OCI-LY7 (cell line): ENCODE results near the gene PRRT4. TPM values are rescaled to one million over a fixed set of nuclear protein-coding genes. Genes with fewer than 3 reads are reported as not detected.

ENCODE experiments used
- BruUV-seq: library from RNA; stranded (reverse); fragments of 400-500 nt; replicated peaks from 2 replicates; lab custom pipeline; 2021; lab: Mats Ljungman, UMichigan
- CTCF ChIA-PET: fragments of 300-600 bp; sonication (Branson Sonifier 250); formaldehyde crosslinking; loops from one replicate; lab custom pipeline; 2022; ENCODE audit warnings: antibody characterized with exemption; ENCODE audit not compliant: unreplicated experiment; lab: Charles Lee
- POLR2A ChIA-PET: fragments of 300-600 bp; sonication (Branson Sonifier 250); formaldehyde crosslinking; loops from one replicate; lab custom pipeline; 2022; ENCODE audit warnings: antibody characterized with exemption; lab: Charles Lee
- DNase-seq: peaks from one replicate; pipeline ENCODE4 v3.0.0-alpha.2; 2015; ENCODE audit warnings: low spot score
- H2AFZ ChIP-seq: fragments of 200-600 bp; sonication (generic), shearing (Covaris generic); 2 replicates; pipeline ENCODE4 v1.6.1; 2014; ENCODE audit warnings: mild to moderate bottlenecking, antibody characterized with exemption, low read length, moderate library complexity
- H3K27ac ChIP-seq: fragments of 200-600 bp; sonication (generic); 2 replicates; pipeline ENCODE4 v1.5.1; 2014; ENCODE audit warnings: mixed run types, low read depth, mild to moderate bottlenecking, moderate library complexity, low read length, inconsistent platforms; ENCODE audit not compliant: poor library complexity, severe bottlenecking
- H3K36me3 ChIP-seq: fragments of 200-600 bp; sonication (generic); 2 replicates; pipeline ENCODE4 v1.6.1; 2014; ENCODE audit warnings: mild to moderate bottlenecking, antibody characterized with exemption, low read length, moderate library complexity, mixed read lengths; ENCODE audit not compliant: insufficient read depth
- H3K4me1 ChIP-seq: fragments of 200-600 bp; sonication (generic); 2 replicates; pipeline ENCODE4 v1.5.1; 2014; ENCODE audit warnings: mild to moderate bottlenecking, low read length; ENCODE audit not compliant: insufficient read depth, poor library complexity, severe bottlenecking
- H3K4me2 ChIP-seq: fragments of 200-600 bp; sonication (generic); 2 replicates; pipeline ENCODE4 v1.6.1; 2014; ENCODE audit warnings: mild to moderate bottlenecking, low read length
- H3K4me3 ChIP-seq: fragments of 200-600 bp; sonication (generic); 2 replicates; pipeline ENCODE4 v1.5.1; 2014; ENCODE audit warnings: mild to moderate bottlenecking, low read depth, low read length; ENCODE audit not compliant: poor library complexity, severe bottlenecking
- H3K79me2 ChIP-seq: fragments of 200-600 bp; sonication (generic); 2 replicates; pipeline ENCODE4 v1.6.1; 2016; ENCODE audit warnings: low read depth, mild to moderate bottlenecking, low read length, moderate library complexity, mixed read lengths; ENCODE audit not compliant: insufficient read depth
- H3K9me2 ChIP-seq: fragments of 200-600 bp; sonication (generic); 2 replicates; pipeline ENCODE4 v1.6.1; 2016; ENCODE audit warnings: mild to moderate bottlenecking, low read length, mixed read lengths; ENCODE audit not compliant: insufficient read depth
- H3K9me3 ChIP-seq: fragments of 200-600 bp; sonication (generic); 2 replicates; pipeline ENCODE4 v1.6.1; 2014; ENCODE audit warnings: mild to moderate bottlenecking, mixed run types, low read length, mixed read lengths
- H4K20me1 ChIP-seq: fragments of 200-600 bp; sonication (generic); 2 replicates; pipeline ENCODE4 v1.6.1; 2014; ENCODE audit warnings: mild to moderate bottlenecking, antibody characterized with exemption, low read length, moderate library complexity, mixed read lengths; ENCODE audit not compliant: insufficient read depth
- EZH2phosphoT487 ChIP-seq: fragments of 200-600 bp; sonication (generic); IDR thresholded peaks from 2 replicates; pipeline ENCODE4 v1.6.1; 2018; ENCODE audit warnings: low read depth, borderline replicate concordance, mild to moderate bottlenecking, mixed run types, antibody characterized with exemption, low read length, moderate library complexity, mixed read lengths
- intact Hi-C: fragments of 100-400 bp; cut with micrococcal nuclease; formaldehyde crosslinking; loops from one replicate; pipeline ENCODE4 v1.10.0; 2022; ENCODE audit not compliant: unreplicated experiment
- total RNA-seq, 2 experiments: library from RNA; depleted of rRNA in 1 of 2; stranded (reverse); fragments of >200 nt in 1 of 2; shearing (Covaris generic) in 1 of 2; gene quantifications; 2 replicates each; pipeline ENCODE4 v1.2.3, GENCODE V29; 2014 to 2022
- TF ChIP-seq, protein P1 (sequence below): fragments of 200-600 bp; sonication (generic); conservative IDR thresholded peaks from 2 replicates; pipeline ENCODE4 v1.5.1; 2014; ENCODE audit warnings: mild to moderate bottlenecking, antibody characterized with exemption, low read length, moderate library complexity, mixed read lengths

The PRRT4 gene
- total RNA-seq, 2 experiments from 2014 or later: not detected

DNA sequence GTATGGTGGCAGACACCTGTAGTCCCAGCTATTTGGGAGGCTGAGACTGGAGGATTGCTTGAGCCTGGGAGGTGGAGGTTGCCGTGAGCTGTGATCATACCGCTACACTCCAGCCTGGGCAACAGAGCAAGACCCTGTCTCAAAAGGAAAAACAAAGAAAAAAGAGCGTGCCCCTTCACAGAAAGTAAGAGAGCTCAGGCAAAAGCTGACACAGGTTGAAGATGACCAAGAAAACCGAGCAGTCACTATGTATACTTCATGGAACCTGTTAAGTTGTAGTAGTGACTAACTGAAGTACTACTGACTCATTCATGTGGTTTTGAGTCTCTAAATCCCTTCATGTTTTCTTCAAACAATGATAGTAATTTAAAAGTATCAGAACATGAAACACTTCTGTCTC lies 1.2 kb upstream of the PRRT4 start:
- ChIA-PET CTCF (no interaction called here), POLR2A (no interaction called here)
- intact Hi-C loops: no loop called here
- H3K27ac ChIP-seq: no peak overlapping the region
- H3K4me1 ChIP-seq: no peaks in the 10 kb centered on the region
- no peak overlapping the region for H3K4me3 ChIP-seq
- H2AFZ ChIP-seq: no peak overlapping the region
- H3K9me3 ChIP-seq: no peaks in the 10 kb centered on the region
- H4K20me1 ChIP-seq: no peaks in the 10 kb centered on the region
- no TSS peak for BruUV-seq
- H3K4me2 ChIP-seq: no peak overlapping the region
- H3K36me3 ChIP-seq: no peaks in the 10 kb centered on the region
- no peaks in the 10 kb centered on the region for H3K79me2 ChIP-seq
- no peaks in the 10 kb centered on the region for H3K9me2 ChIP-seq
- DNase-seq: no peak
- TF ChIP-seq, protein P1, sequence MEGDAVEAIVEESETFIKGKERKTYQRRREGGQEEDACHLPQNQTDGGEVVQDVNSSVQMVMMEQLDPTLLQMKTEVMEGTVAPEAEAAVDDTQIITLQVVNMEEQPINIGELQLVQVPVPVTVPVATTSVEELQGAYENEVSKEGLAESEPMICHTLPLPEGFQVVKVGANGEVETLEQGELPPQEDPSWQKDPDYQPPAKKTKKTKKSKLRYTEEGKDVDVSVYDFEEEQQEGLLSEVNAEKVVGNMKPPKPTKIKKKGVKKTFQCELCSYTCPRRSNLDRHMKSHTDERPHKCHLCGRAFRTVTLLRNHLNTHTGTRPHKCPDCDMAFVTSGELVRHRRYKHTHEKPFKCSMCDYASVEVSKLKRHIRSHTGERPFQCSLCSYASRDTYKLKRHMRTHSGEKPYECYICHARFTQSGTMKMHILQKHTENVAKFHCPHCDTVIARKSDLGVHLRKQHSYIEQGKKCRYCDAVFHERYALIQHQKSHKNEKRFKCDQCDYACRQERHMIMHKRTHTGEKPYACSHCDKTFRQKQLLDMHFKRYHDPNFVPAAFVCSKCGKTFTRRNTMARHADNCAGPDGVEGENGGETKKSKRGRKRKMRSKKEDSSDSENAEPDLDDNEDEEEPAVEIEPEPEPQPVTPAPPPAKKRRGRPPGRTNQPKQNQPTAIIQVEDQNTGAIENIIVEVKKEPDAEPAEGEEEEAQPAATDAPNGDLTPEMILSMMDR: no peak
- TF ChIP-seq EZH2phosphoT487: no peak

DNA sequence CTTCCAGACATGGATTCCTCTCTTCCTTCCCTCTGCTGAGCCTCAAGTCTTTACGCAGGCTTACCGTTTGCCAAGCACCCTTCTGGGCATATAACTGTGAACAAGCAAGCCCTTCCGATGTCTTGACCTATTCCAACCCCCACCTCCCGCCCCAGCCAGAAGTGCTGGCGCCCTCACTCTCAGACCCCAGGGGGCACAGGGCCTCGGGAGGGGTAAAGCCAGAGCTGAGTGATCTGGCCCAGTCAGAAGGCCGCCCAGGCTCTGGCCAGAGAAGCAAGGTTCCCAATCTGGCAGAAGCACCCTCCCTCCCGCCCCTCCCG lies 1.2 kb downstream of the PRRT4 start:
- CTCF ChIA-PET: no interaction called here
- Histone ChIP-seq H3K9me2 (no peaks in the 10 kb centered on the region), H3K27ac (no peak overlapping the region), H3K36me3 (no peaks in the 10 kb centered on the region), H3K4me2 (no peak overlapping the region), H3K9me3 (no peaks in the 10 kb centered on the region), H3K4me1 (no peaks in the 10 kb centered on the region), H4K20me1 (no peaks in the 10 kb centered on the region), H2AFZ (no peak overlapping the region), H3K79me2 (no peaks in the 10 kb centered on the region), H3K4me3 (no peak overlapping the region)
- no TSS peak for BruUV-seq
- intact Hi-C loops: no loop called here
- DNase-seq: no peak
- POLR2A ChIA-PET: no interaction called here
- TF ChIP-seq, protein P1: no peak
- no peak for TF ChIP-seq EZH2phosphoT487

DNA sequence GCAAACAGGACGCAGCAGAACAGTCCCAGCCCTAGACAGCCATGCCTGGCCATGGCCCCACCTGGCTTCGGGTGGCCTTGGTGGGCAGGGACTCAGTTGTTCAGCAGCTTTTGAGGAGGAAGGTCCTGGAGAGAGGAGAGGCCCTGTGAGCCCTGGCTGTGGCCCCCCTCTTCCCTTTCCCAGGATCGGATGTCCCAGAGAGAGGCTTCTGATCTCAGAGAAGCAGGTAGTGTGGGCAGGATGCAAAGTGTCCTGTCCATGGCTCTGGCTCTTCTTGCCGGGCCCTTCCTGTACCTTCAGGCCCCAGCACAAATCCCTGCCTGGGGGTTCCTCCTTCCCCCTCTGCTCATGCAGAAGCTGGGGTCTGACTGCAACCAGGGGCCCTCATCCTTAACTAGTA lies 1.6 kb downstream of the PRRT4 start:
- intact Hi-C loops: no loop called here
- ChIA-PET CTCF (no interaction called here), POLR2A (interaction anchor here (0.5 kb wide), 1 partner anchor 439 kb away, joined by 4 read pairs; no protein-coding TSS in a partner anchor)
- no TSS peak for BruUV-seq
- Histone ChIP-seq H3K36me3 (no peaks in the 10 kb centered on the region), H3K27ac (no peak overlapping the region), H2AFZ (no peak overlapping the region), H4K20me1 (no peaks in the 10 kb centered on the region), H3K4me2 (no peak overlapping the region), H3K79me2 (no peaks in the 10 kb centered on the region), H3K4me1 (no peaks in the 10 kb centered on the region), H3K9me3 (no peaks in the 10 kb centered on the region), H3K9me2 (no peaks in the 10 kb centered on the region), H3K4me3 (no peak overlapping the region)
- DNase-seq: no peak
- TF ChIP-seq EZH2phosphoT487: no peak
- TF ChIP-seq, protein P1: no peak
